Measurements from ENCODE around the gene GPRASP3.

Gene GPRASP3

DNA sequence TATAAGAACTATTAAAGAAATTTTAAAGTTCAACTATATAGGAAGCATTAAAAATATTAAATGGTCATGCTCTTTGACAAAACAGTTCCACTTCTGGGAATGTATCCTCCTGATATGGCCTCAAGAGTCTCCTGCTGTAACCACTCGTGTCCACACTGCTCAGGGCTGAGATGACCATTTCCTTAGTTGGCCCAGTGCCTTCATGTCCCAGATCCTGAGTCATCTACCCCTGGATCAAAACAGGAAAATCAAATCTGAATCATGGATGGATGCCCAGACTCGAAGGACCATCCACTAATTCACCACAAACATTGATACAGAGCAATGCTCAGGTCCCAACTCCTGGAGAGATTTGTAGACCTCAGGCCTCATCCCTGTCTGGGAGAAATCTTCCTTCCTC is 44.7 kb downstream of the GPRASP3 start:
- DNase-seq = no peak

DNA sequence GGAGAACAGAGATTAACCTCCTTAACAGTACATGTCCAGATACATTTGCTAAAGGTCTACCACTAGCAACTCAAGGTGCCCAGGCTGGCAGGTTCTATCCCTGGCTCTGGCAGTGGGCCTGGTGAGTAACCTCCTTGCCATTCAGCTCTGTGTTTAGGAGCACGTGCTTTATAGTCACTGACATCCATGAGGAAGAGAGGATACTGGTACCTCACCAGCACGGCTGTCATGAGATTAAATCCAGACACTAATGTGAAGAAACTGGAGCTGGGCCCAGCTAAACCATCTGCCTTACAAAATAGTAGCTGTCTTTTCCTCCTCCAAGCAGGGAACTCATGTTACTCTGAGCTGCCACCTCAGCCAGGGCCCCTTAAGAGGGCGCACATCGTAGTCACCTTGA is 45.3 kb downstream of the GPRASP3 start:
- no peak for DNase-seq

DNA sequence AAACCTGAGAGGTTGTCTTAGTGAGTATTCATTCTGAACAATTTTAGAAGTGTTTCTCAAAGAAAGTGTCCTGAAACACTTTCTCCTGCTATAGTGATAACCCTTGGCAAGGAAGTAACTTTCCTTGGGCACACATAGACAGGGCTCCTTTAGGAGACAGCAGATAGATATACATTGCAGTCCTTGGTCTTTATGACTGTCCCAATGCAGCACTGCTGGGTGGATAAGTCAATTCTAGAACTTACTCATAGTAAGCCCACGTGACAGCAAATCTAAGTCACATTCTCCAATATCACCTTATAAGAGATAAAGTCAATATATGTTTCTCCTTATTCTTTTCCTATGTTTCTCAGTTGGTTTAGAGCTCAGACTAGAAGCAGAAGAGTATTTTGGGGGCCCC is 46.7 kb downstream of the GPRASP3 start:
- no peak for DNase-seq

DNA sequence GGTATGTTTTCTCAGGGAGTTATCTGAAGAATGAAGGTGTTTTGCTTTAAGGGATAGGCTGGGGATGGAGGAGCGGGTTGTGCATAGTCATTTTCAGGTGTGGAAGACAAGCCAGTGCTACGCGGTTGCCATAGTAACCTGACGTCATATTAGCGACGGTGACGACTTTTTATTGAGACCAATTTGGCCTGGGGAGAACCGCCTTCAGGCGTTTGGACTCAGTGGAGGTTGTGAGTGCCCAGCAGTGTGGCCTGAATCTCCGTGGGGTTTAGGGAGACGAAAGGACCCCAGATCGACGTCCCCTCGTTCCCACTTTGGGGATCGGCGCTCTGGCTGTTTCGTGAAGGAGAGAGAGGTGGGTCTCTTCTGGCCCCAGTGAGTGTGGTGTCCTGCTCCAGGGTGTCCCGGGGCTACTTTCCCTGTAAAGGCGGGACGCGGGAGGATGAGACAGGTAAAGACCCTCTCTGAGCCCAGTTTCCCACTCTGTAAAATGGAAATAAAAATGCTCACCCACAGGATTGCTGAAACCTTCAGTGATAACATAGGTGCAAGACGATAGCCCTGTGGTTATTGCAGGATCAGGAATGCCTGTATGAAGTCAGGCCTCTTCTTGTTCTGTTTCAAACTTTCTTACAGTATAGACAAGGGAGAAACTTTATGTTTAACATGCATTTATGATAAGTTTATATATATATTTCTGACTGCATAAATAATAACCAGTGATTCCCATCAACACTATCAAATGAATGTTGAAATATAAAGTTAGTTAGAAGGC is 48.6 kb downstream of the GPRASP3 start:
- peak; percentile 73 for DNase-seq
